HFF-Myc (cell line): ENCODE measurements around the gene SLC2A4.

Experiments used
- DNase-seq: peaks from one replicate; pipeline ENCODE4 v3.0.0-alpha.2; 2011; ENCODE audit warnings: low read depth; ENCODE audit errors: extremely low read depth
- H3K4me3 ChIP-seq: replicated peaks from 2 replicates; pipeline ENCODE4 v1.5.1; 2011; ENCODE audit warnings: low read depth, mild to moderate bottlenecking, control low read depth, low read length
- CTCF ChIP-seq: IDR thresholded peaks from 2 replicates; pipeline ENCODE4 v1.5.1; 2012; ENCODE audit warnings: mild to moderate bottlenecking, low read depth, low read length, control low read depth; ENCODE audit errors: missing control alignments

The SLC2A4 gene

DNA sequence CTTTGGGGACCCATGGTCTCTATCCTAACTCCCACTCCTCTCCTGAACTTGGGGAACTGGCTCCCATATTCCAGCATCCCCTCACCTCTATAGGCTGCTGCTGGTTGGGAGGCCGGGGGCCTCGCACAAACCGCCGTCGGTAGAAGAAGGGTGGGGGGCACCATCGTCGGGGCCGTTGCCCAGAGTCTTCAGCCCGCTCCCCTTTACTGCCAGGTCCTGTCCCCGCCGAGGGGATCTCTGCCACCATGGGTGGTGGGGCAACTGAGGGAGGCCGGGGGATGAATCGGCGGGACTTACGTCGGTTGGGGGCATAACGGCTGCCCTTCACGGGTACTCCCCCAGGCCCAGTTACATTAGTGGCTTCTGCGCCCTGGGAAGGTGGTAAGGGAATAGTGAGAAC, 8.6 kb downstream of the SLC2A4 start:
- no peak for DNase-seq
- TF ChIP-seq CTCF: no peak
- no peak overlapping the region for H3K4me3 ChIP-seq

DNA sequence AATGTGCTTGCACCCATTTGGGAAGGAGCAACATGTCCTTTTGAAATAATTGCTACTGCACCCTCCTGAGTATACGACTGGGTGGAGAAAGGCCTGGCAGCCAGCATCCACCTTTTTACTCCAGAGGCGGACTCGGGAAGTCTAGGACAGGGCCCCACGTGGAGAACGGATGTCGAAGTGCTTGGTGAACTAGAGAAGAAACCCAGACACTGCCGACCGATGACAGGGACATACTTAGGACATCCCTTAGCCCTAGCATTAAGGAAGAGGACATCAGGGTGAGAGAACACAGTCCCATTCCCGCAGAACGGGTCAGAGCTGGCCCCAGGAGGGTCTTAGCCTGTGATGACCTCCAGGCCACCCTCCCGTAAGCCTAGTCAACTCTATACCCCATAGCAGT, 9.2 kb downstream of the SLC2A4 start:
- TF ChIP-seq CTCF: no peak
- no peak for DNase-seq

DNA sequence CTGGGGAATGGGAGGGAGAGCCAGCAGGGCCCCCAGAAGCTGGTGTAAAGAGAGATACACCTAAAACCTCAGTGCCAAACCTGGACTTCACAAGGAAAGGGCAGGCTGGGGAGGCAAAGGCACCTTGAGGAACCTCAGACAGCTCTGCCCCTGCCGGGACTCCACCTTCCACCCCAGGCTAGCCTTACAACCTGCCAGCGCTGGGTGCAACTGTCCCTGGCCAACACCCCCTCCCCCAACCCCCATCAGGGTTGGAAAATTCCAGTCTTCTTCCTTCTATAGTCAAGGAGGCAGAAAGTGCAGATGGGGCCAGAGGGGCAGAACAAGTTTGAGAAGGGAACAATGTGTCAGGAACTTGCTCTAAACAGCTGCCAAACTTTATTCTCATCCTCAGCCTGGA, 10.7 kb downstream of the SLC2A4 start:
- H3K4me3 ChIP-seq: no peak overlapping the region
- TF ChIP-seq CTCF: no peak
- DNase-seq: no peak

More for the DNA sequence above, 9.2 kb downstream of the SLC2A4 start:
- no peak overlapping the region for H3K4me3 ChIP-seq

GRCh38 chr17:7292729-7293128, 11.2 kb downstream of the SLC2A4 start:
- DNase-seq: no peak

DNA sequence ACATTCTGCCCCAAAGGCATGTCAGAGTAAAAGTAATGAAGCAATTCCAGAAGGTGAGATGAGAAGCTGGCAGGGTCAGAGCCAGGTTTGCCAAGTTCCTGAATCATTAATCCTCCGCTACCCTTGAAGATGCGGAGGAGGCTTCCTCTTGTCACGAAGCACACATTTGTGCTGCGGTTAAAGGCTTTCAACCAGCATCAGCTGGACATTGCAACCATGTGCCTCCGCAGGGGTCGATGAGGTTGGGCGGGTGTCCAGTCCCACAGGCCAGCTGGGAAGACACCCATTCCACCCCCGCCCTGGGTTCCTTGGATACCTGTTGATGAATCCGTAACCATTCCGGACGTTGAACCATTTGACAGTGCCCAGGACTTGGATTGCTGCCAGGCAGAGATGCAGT, 11.6 kb downstream of the SLC2A4 start:
- no peak for DNase-seq
- TF ChIP-seq CTCF: no peak
- no peak overlapping the region for H3K4me3 ChIP-seq

More at GRCh38 chr17:7292729-7293128, 11.2 kb downstream of the SLC2A4 start:
- TF ChIP-seq CTCF: no peak
- no peak overlapping the region for H3K4me3 ChIP-seq

- H3K4me3 ChIP-seq: no peak overlapping the region
- no peak for DNase-seq
- TF ChIP-seq CTCF: no peak
These were observed 12.5 kb downstream of the SLC2A4 start for GRCh38 chr17:7293816-7294613.
